Hematopoietic multipotent progenitor cell treated with erythropoietin and hydrocortisone succinate and interleukin-3 and kit ligand, for 15 days (in vitro differentiated cells): Measurements from ENCODE around the gene FAM81A.
A peak's percentile ranks its signal among the peaks of the same experiment; 100 is the strongest.
"Not testable (repeated sequence)": the region's sequence is repeated elsewhere in the genome, so short reads cannot be mapped to it uniquely, and the experiment has no call there.

Experiments
- DNase-seq: peaks from one replicate; pipeline ENCODE4 v3.0.0-alpha.2; 2015; ENCODE audit warnings: low spot score

Gene FAM81A

DNA sequence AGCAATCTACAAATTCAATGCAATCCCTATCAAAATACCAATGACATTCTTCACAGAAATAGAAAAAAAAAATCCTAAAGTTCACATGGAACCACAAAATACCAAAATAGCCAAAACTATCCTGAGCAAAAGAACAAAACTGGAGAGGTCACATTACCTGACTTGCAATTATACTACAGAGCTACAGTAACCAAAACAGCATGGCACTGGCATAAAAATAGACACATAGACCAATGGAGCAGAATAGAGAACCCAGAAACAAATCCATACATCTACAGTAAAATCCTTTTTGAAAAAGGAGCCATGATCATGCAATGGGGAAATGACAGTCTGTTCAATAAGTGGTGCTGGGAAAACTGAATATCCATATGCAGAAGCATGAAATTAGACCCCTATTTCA, 51.5 kb downstream of the FAM81A start:
- DNase-seq: not testable (repeated sequence)

DNA sequence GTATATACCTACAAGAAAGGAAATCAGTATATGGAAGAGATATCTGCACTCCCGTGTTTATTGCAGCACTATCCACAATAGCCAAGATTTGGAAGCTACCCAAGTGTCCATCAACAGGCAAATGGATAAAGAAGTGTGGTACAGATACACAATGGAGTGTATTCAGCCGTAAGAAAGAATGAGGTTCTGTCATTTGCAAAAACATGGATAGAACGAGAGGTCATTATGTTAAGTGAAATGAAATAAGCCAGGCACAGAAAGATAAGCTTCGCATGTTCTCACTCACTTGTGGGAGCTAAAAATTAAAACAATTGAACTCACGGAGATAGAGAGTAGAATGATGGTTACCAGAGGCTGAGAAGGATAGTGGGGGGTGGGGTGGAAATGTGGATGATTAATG, 53.1 kb downstream of the FAM81A start:
- no peak for DNase-seq

DNA sequence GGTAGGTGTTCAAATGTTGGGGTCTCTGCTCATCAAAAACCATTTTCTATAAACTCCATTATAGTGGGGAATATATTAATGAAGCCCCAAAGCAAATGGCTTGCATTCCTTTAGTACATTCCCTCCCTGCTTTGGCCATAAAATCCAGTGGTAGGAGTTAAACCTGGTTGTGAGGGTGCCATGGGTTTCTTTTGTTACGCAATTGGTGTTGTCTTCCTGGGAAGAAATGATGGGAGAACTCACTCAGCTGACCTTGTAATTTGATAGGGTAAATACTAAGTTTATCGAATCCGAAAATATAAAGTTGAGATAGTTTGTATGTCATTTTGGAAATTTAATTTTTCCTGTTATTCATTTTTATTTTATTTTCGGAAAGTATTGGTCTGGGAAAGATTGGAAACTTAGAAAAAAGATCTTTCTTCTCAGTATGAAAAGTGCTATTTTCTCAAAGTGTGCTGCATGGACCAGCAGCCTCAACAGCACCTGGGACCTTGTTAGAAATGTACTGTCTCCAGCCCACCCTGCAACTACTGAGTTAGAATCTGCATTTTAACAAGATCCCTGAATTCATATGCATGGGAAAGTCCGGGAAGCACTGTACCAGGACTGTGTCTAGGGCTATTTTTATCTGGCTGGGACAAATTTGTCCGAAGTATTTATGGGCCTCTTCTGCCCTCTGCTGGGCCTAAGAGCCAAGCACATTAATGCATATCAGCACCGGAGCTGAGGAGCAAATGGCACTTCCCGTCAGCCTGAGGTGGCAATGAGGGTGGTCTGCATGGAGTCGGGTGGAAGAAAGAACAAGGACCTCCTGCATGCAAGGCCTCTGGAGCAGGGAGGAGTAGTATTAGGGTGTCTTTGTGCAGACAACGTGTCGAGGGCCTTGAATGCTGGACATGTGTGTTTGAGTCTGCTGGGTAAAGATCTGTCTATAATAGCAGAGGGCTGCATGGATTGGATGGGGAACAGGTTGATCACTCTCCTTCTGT, 54.7 kb downstream of the FAM81A start:
- DNase-seq: peak; percentile 27

DNA sequence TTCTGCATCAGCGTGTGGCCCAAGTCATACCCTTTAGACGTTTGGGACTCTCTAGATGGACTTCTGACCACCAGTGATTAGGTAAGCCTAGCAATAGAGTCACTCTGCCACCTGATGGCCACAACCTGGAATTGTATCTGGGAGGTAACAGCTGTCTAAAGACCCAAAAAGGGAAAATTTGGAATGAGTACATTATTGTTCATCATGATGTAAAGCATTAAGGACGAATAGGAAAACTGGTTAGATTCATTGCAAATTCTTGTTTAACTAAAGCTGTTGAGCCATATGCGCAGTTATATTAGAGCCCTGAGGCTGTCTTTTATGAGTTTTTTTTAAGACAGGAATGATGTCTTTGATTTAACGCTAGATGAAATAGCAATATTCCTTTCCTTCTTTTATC, 63.6 kb downstream of the FAM81A start:
- peak; percentile 16 for DNase-seq

DNA sequence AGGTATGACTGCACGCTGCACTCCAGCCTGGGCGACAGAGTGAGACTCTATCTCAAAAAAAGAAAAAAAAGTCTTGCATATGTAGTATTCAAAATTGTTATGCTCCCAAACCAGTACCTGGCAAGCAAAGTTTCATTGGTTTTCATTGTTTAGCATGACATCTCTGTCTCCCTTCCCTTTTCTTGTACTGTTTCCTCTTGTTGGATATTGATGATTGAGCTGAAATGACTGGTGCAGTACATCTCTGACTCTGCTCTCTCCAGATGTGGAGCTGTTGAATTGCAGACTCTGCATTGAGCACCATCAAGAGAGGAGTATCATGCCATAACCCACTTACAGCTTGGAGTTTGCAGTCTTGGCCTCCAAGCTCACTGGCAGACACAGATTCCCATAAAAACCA, 77.2 kb downstream of the FAM81A start:
- DNase-seq: no peak

DNA sequence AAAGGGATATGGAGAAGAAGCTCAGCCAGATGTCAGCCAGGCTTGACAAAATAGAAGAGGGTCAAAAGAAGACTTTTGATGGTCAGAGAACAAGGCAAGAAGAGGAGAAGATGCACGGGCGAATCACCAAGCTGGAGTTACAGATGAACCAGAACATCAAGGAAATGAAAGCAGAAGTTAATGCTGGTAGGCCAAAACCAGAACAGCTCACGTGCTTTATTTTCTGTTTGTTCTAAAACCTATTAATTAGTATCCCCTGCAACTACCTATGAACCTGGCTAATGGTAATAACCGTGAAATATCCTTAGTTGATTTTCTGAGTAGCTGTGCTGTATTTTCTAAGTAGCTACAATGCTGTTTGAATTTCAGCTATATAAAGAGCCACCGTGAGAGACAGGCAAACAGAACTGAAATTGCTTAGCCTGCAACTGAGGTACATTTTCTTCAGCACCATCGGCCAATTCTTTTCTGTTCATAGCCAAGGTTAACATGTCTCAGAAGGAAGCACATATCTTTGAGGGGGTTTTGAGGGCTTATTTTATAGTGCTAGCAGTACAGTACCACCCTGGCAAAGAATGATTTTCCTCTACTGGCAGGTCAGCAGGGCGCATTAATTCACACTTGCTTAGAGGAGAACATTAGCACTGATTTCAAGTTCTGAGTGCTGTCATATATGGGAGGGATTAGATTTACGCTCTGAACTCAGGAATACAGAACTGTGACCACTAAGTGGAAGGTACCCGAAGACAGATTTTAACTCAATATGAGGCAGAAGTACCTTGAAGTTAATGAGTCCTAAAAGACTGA, 78.9 kb downstream of the FAM81A start:
- no peak for DNase-seq

DNA sequence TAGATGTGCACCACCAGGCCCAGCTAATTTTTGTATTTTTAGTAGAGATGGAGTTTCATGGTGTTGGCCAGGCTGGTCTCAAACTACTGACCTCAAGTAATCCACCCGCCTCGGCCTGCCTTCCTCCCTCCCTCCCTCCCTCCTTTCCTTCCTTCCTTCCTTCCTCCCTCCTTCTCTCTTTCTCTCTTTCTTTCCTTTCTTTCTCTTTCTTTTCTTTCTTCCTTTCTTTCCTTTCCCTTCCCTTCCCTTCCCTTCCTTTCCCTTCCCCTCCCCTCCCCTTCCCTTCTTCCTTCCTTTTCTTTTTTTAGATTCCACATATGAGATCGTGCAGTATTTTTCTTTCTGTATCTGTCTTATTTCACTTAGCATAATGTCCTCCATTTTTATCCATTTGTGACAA, 81.3 kb downstream of the FAM81A start:
- DNase-seq: no peak

DNA sequence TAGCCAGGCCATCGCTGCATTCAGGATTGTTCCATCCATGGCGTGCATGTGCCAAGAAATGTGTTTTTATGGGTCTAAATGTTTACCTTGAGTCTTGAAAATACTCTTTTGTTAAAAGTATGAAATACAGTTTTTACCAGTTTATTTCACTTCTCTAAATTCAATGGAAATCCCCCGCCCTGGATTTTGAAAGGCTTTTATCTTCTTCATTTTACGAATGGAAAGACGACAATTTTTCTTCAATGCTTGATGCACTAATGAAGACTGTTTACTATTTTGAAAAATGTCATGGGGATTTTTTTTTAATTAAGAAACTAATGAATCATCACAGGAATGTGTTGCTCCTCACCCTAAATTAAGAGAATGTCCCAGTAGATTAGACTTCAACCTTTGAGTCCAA, 83.5 kb downstream of the FAM81A start:
- no peak for DNase-seq

DNA sequence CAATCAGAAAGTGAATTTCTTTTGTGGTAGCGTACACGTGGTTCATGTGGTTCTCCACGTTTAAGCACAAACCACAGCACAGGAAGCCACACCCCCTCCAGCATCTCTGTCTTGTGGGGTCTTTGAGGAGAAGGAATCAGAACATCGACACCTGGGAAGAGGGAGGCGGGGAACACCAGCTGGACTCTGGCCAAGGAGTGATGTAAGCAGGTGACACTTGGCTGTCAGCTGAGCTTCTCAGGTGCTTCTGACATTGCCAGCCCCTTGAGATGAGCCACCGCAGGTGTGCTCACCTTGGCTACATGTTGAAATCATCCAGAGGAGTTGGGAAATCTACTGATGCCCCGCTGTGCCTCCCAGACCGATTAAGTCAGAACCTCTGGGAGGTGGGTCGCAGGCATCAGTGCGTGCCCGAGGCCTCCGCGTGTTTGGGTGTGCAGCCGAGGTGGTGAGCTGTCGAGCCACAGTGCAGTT, 85.0 kb downstream of the FAM81A start:
- DNase-seq: no peak

DNA sequence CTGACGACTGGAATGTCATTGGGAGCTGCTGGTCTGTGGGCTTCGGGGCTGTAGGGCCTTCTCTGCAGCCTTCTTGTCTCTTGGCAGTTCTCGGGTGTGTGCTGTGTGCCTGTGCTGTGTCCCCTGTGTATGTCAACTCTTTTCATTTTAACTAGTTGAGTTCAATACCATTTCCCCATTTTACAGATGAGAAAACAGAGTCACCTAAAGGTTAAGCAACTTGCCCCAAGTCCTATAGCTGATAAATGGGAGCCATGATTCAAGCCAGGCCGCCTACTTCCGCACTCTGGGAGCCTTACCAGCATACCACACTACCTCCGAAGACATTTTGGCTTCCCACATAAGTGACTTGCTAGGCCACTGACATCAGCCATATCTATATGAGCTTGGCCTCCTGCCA, 85.7 kb downstream of the FAM81A start:
- no peak for DNase-seq

DNA sequence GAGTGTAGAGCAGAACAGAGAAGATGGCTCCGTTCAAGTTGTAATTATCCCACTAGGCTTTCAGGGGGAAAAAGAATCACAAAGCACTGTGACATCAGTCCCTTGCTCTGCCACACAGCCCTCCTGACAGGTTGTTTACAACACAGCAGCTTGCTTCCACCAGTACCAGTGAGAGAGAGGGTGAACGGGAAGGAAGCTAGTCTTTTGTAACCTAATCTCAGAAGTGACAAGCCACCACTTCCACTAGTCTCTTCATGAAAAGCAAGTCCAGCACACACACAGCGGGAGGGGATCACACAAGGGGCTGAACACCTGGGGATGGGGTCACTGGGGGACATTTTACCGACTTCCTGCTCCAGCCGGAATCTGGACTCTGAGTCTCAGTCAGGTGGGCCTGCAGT, 86.3 kb downstream of the FAM81A start:
- DNase-seq: no peak

DNA sequence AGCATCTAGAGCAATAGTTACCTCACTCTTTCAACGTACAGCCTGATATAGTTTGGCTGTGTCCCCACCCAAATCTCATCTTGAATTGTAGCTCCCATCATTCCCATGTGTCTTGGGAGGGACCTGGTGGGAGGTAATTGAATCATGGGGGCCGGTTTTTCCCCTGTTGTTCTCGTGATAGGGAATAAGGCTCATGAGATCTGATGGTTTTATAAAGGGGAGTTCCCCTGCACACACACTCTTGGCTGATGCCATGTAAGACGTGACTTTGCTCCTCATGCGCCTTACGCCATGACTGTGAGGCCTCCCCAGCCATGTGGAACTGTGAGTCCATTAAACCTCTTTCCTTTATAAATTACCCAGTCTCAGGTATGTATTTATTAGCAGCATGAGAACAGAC, 88.5 kb downstream of the FAM81A start:
- DNase-seq: not testable (repeated sequence)

DNA sequence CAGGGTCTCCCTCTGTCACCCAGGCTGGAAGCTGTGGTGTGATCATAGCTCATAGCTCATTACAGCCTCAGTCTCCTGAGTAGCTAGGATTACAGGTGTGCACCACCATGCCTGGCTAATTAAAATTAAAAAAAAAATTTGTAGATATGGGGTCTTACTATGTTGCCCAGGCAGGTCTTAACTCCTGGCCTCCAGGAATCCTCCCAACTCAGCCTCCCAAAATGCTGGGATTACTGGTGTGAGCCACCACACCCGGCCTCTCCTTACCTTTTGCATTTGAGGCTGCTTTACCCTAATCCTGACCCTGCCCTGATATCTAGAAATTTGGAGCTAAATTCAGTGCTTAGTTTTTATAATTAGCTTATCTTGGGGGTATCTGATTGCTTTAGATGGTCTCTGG, 90.4 kb downstream of the FAM81A start:
- no peak for DNase-seq

DNA sequence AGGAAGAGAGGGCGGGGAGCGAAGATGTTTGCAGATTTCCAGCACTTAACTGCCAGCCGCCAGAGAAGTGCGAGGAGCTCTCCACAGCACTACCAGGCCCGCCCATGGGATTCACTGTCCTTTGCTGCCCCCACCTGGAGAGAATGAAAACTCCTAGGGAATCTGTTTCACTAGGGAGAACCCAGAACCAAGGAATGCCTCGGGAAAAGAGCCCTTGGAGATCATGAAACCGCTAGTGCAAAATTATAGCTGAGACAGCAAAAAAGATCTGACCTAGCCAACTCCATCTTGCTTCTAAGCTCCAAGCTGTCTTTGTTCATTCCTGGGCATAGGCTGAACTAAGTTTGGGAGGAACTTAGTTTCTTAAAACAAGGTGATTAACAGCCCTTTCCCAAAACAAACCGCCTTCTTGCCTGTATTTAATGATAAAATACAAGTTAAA, 91.0 kb downstream of the FAM81A start:
- DNase-seq: peak; percentile 65

DNA sequence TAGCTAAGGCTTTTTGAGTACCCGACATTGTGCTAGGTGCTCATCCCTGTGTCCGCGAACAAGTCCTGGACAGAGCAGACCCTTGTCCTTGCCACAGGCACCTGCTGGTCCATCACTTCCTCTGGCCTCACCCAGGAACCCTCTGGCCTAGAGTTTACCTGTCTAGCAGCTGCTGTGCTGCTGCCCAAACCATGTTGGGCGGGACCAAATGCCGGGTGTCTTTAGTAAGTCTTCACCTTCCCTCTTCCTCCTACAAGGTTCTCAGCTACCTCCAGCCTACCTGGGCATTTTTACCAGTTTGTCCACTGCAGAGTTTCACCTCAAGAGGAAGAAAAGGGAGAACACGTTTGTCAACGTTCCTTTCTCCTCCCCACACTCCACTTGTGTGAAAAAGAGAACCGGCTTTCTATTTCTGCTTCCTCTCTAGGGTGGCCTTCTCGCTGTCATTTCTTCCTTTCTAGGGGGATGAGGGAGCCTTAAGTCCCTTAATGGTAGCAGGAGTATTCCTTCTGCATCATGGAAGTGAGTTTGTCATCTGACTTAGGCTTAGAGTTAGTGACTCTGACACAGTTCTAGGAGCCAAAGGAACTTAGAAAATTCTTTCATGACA, 93.2 kb downstream of the FAM81A start:
- DNase-seq: no peak

DNA sequence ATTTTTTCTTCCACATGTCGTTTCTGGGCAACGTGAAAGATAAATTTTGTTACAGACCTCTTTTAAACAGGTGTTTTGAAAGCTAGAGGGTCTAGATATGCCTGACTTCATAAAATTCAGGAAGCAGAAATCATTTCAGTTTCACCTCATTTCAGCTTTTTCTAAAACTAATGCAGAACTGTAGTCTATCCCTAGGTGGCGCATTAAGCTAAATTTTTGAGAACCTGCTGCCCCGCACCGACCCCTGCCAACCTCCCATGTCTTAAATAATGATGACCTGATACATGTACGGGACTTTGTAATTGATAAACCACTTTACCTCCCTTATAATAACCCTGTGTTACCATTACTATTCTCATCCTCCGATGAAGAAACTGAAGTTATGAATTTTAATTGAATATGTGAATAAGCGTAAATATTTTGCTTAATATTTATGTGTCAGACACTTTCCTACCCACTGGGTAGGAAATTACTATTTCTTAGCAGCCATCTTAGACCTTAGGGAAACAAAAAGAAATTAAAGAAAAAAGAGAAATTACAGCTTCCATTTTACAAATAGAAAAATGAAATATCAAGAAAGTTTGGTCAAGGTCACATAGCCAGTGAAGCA, 94.9 kb downstream of the FAM81A start:
- peak; percentile 18 for DNase-seq

DNA sequence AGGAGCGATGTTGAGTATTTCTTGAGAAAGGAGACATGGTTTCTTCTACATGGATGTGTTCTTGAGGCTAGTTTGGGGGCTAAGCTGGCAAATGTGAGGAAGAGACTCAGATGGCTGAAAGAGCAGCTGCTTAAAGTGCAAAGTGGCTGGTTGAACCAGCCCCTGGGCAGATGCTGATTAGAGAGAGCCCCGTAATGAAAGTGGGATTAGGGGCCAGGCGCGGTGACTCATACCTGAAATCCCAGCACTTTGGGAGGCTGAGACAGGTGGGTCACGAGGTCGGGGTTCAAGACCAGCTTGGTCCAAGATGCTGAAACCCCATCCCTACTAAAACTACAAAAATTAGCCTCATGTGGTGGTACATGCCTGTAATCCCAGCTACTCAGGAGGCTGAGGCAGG, 98.6 kb downstream of the FAM81A start:
- no peak for DNase-seq

DNA sequence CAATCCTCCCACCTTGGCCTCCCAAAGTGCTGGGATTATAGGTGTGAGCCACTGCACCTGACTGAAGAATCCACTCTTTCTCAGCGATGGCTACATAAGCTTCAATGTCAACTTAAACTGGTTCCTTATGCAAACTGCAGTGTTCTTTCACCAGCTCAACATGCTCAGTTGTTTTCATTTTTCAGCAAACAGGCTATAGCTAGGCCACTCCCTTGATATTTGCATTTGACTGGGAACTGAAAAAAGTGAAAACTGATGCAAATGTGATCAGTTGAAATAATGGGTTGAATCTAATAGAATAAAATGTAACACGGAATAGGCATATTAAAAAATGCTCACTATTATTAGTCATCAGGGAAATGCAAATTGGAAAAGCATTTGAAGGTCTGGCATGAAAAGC, 99.4 kb downstream of the FAM81A start:
- no peak for DNase-seq

DNA sequence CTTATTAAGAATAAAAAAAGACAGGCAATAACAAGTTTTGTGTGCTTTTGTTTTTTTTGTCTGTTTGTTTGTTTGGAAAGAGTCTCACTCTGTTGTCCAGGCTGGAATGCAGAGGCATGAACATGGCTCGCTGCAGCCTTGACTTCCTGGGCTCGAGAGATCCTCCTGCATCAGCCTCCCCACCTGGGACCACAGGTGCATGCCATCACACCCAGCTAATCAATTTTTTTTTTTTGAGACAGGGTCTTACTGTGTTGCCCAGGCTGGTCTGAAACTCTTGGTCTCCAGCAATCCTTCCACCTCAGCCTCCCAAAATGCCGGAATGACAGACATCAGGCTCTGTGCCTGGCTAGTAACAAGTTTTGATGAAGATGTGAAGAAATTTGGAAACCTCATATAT, 100.5 kb downstream of the FAM81A start:
- no peak for DNase-seq

DNA sequence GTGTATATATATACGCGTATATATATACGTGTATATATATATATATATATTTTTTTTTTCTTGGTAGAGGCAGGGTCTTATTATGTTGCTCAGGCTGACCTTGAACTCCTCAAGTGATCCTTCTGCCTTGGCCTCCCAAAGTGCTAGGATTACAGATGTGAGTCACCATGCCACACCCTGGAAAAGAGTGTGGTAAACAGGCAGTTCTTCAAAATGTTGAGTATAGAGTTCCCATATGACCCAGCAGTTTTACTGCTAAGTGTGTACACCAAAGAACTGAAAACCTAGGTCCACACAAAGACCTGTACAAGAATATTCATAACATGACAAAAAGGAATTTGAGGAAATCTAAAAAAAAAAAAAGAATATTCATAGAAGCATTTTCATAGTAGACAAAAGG, 101.8 kb downstream of the FAM81A start:
- no peak for DNase-seq

DNA sequence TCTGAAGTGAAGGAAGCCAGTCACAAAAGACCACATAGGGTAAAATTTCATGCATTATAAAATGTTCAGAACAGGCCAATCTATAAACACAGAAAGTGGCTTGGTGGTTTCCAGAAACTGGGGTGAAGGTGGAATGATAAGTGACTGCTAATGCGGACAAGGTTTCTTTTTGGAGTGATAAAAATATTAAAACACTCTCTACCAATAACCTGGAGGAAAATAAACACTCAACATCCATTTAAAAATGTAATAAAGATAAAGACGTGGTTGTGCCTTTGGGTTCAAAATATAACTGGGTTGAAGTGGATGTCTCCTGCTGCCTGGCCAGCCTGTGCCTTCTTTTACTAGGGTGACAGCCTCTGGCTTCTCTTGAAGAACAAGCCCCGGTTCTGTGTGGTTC, 102.7 kb downstream of the FAM81A start:
- DNase-seq: no peak

DNA sequence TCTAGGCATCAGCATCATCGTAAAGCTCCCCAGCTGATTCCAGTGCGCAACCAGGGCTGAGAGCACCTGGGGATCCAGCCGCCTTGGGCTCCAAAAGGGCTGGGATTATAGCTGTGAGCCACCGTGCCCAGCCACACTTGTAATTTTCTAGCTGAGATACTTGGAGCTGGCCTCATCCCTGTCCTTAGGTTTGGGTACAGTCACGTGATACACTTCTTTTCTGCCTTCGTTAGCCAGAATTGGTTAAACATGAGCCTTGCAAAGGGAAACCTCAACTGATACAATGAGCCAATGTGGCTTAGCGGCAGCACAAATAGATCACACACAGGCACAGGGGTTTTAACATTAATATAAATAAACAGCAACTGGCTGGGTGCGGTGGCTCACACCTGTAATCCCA, 103.8 kb downstream of the FAM81A start:
- DNase-seq: no peak
